Measurements from ENCODE around the gene GRIN1.
"Not testable (repeated sequence)": the region's sequence is repeated elsewhere in the genome, so short reads cannot be mapped to it uniquely, and the experiment has no call there.

GRIN1 gene

GRCh38 chr9:137111788-137112563, 27.0 kb upstream of the GRIN1 start:
- no peak for DNase-seq (ENCODE audit: low spot score)

GRCh38 chr9:137112564-137113384, 26.2 kb upstream of the GRIN1 start:
- DNase-seq (ENCODE audit: low spot score): no peak

- no peak for DNase-seq (ENCODE audit: low spot score)
These were observed 25.4 kb upstream of the GRIN1 start for GRCh38 chr9:137113385-137114159.

GRCh38 chr9:137114220-137114612, 24.7 kb upstream of the GRIN1 start:
- no peak for DNase-seq (ENCODE audit: low spot score)

GRCh38 chr9:137114613-137115393, 24.2 kb upstream of the GRIN1 start, which contains the start of gene DPP7:
TSS of gene DPP7 (minus strand) at chr9:137114733. CDS start at chr9:137114713, 20 bp downstream.
- peak; percentile 74 for DNase-seq (ENCODE audit: low spot score)

GRCh38 chr9:137115394-137116026, 23.4 kb upstream of the GRIN1 start:
- no peak for DNase-seq (ENCODE audit: low spot score)

GRCh38 chr9:137116027-137116507, 22.9 kb upstream of the GRIN1 start:
- DNase-seq (ENCODE audit: low spot score): no peak

- DNase-seq (ENCODE audit: low spot score): no peak
These were observed 22.2 kb upstream of the GRIN1 start for GRCh38 chr9:137116728-137117127.

- DNase-seq (ENCODE audit: low spot score): no peak
These were observed 21.7 kb upstream of the GRIN1 start for GRCh38 chr9:137117269-137117731.

- DNase-seq (ENCODE audit: low spot score): not testable (repeated sequence)
These were observed 20.8 kb upstream of the GRIN1 start for GRCh38 chr9:137118092-137118603.

- not testable (repeated sequence) for DNase-seq (ENCODE audit: low spot score)
These were observed 16.8 kb upstream of the GRIN1 start for GRCh38 chr9:137121927-137122795.

- DNase-seq (ENCODE audit: low spot score): not testable (repeated sequence)
These were observed 16.0 kb upstream of the GRIN1 start for GRCh38 chr9:137122796-137123467.

- DNase-seq (ENCODE audit: low spot score): no peak
These were observed 15.5 kb upstream of the GRIN1 start for GRCh38 chr9:137123468-137123837.

- DNase-seq (ENCODE audit: low spot score): not testable (repeated sequence)
These were observed 14.9 kb upstream of the GRIN1 start for GRCh38 chr9:137123952-137124462.

GRCh38 chr9:137126786-137127185, 12.2 kb upstream of the GRIN1 start:
- no peak for DNase-seq (ENCODE audit: low spot score)

GRCh38 chr9:137127301-137128157, 11.4 kb upstream of the GRIN1 start:
- peak; percentile 42 for DNase-seq (ENCODE audit: low spot score)

GRCh38 chr9:137128158-137128861, 10.6 kb upstream of the GRIN1 start:
- no peak for DNase-seq (ENCODE audit: low spot score)

All from CD4-positive, alpha-beta T cell treated with Interleukin-6 at 100 ng/mL for 8 hours (primary cell).